AG04450 (cell line): Measurements from ENCODE around the gene PM20D1. TPM values are rescaled to one million over a fixed set of nuclear protein-coding genes. Genes with fewer than 3 reads are reported as not detected.

Experiments
- CTCF ChIA-PET: fragments of 300-600, 350-600 bp; formaldehyde crosslinking; extraction: SDS; loops from one replicate; lab custom pipeline; 2022; ENCODE audit warnings: antibody characterized with exemption, inconsistent platforms; lab: Charles Lee
- POLR2A ChIA-PET: fragments of 350-600 bp; formaldehyde crosslinking; extraction: SDS; loops from one replicate; lab custom pipeline; 2021; ENCODE audit warnings: antibody characterized with exemption, inconsistent platforms; lab: Yijun Ruan, JAX
- DNase-seq: peaks from one replicate; pipeline ENCODE4 v3.0.0-alpha.2; 2011; ENCODE audit warnings: low read depth, low spot score
- H3K27ac ChIP-seq: one replicate; pipeline ENCODE4 v1.5.1; 2012; ENCODE audit warnings: low read depth, low read length, control low read depth
- H3K27me3 ChIP-seq: one replicate; pipeline ENCODE4 v1.6.0; 2012; ENCODE audit warnings: low read length; ENCODE audit not compliant: control insufficient read depth, insufficient read depth
- H3K4me3 ChIP-seq: 2 replicates; pipeline ENCODE4 v1.5.1; 2011; ENCODE audit warnings: mild to moderate bottlenecking, low read depth, low read length, control low read depth
- H3K9me3 ChIP-seq: 2 replicates; pipeline ENCODE4 v1.5.1; 2012; ENCODE audit warnings: low read length; ENCODE audit not compliant: control insufficient read depth, insufficient read depth
- CTCF ChIP-seq: IDR thresholded peaks from 2 replicates; pipeline ENCODE4 v1.5.1; 2011; ENCODE audit warnings: low read depth, low read length, control low read depth, inconsistent platforms
- polyA plus RNA-seq: library from polyadenylated mRNA; depleted of rRNA; stranded (reverse); fragments of >200 nt; gene quantifications from 2 replicates; pipeline ENCODE4 v1.2.3, GENCODE V29; 2011

The PM20D1 gene
- polyA plus RNA-seq, 1 experiment, result not detected

GRCh38 chr1:205817364-205817763 is 32.6 kb downstream of the PM20D1 start:
- Histone ChIP-seq H3K4me3 (no peak overlapping the region), H3K27me3 (peaks cover 10% of the 10 kb centered on the region), H3K9me3 (no peaks in the 10 kb centered on the region), H3K27ac (no peak overlapping the region)
- CTCF ChIA-PET, result interaction anchor here (0.6 to 1.2 kb wide), 3 partner anchors 46 to 167 kb away, joined by 3 read pairs; no protein-coding TSS in a partner anchor
- POLR2A ChIA-PET, result no interaction called here
- DNase-seq, result no peak
- no peak for TF ChIP-seq CTCF

- no peak for TF ChIP-seq CTCF
- ChIA-PET CTCF (interaction anchor here (5.1 kb wide), 1 partner anchor 164 kb away, joined by 35 read pairs; no protein-coding TSS in a partner anchor), POLR2A (no interaction called here)
- Histone ChIP-seq H3K27ac (no peak overlapping the region), H3K9me3 (no peaks in the 10 kb centered on the region), H3K27me3 (peaks cover 5% of the 10 kb centered on the region), H3K4me3 (peak overlapping the region; percentile 83)
- no peak for DNase-seq
Observed at GRCh38 chr1:205813755-205814058, 36.2 kb downstream of the PM20D1 start.

GRCh38 chr1:205812878-205813754 is 36.8 kb downstream of the PM20D1 start, which contains the start of gene SLC41A1:
Gene SLC41A1, minus strand, starts transcription at chr1:205813198. Its CDS starts 2,757 bp downstream, at chr1:205810441.
- Histone ChIP-seq H3K4me3 (peak within 1 kb of the TSS; percentile 83), H3K9me3 (no peaks in the 10 kb centered on the region), H3K27me3 (peaks cover 3% of the 10 kb centered on the region), H3K27ac (peak within 1 kb of the TSS; percentile 57)
- POLR2A ChIA-PET, result interaction anchor here (1.0 kb wide), 1 partner anchor 25 kb away, joined by 4 read pairs; no protein-coding TSS in a partner anchor
- CTCF ChIA-PET, result interaction anchor here (5.1 kb wide), 1 partner anchor 164 kb away, joined by 35 read pairs; no protein-coding TSS in a partner anchor
- DNase-seq, result peak; percentile 63
- TF ChIP-seq CTCF, result no peak

GRCh38 chr1:205812271-205812877 is 37.6 kb downstream of the PM20D1 start:
- POLR2A ChIA-PET, result interaction anchor here (1.0 kb wide), 1 partner anchor 26 kb away, joined by 4 read pairs; no protein-coding TSS in a partner anchor
- no peak for DNase-seq
- CTCF ChIA-PET, result interaction anchor here (1.8 to 5.1 kb wide), 3 partner anchors 21 to 165 kb away, joined by 4 to 35 read pairs (median 20); no protein-coding TSS in a partner anchor
- no peak for TF ChIP-seq CTCF
- peak overlapping the region; percentile 83 for H3K4me3 ChIP-seq
- peaks cover 3% of the 10 kb centered on the region for H3K27me3 ChIP-seq
- H3K27ac ChIP-seq, result peak overlapping the region; percentile 57
- no peaks in the 10 kb centered on the region for H3K9me3 ChIP-seq
